ENCODE results near the gene SIAH3.
A peak's percentile ranks its signal among the peaks of the same experiment; 100 is the strongest.
"Not testable (repeated sequence)": the region's sequence is repeated elsewhere in the genome, so short reads cannot be mapped to it uniquely, and the experiment has no call there.

The SIAH3 gene

GRCh38 chr13:45851171-45851921 is at the start of gene SIAH3:
TSS of gene SIAH3 (minus strand) at chr13:45851753. CDS start at chr13:45851629, 124 bp downstream.
- no peak for DNase-seq

- no peak for DNase-seq
Observed at GRCh38 chr13:45899406-45899805, 47.9 kb upstream of the SIAH3 start.

- no peak for DNase-seq
Observed at GRCh38 chr13:45897562-45897961, 46.0 kb upstream of the SIAH3 start.

- no peak for DNase-seq
Observed at GRCh38 chr13:45896285-45896684, 44.7 kb upstream of the SIAH3 start.

DNA sequence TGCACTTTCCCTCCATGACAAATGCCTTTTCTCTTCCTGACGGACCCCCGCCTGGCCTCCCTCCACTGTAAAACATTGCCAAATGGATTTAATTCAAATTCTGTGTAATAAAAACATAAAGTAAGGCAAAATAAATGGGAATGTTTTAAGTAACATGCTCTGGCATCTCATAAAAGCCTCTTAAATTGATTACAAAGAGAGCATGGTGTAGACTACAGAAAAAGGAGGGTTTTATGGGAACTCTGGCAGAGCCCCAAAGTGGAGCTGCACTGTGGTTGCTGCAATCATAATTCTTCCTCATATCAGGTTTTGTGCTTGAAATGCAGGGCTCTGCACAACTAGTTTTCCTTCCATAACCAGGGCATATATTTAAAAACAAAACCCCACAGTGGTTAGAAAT is 44.3 kb upstream of the SIAH3 start:
- no peak for DNase-seq

DNA sequence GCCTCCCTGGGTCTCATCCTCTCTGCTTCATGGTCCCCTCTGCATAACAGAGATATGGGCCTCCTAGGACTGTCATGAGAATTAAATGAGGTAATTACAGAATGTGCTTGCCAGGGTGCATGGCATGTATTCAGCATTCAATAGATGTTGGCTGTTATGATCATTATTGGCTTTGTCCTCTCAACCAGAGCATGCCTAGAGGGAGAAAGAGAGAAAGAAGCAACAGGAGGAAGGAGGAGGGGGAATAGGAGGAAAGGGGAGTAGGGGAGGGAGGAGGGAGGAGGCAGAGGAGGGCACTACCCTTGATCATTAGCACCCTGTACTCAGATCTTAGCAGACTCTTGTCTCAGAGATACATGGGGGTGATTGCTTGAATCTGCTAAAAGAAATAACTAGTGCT is 41.0 kb upstream of the SIAH3 start:
- no peak for DNase-seq

GRCh38 chr13:45889590-45890243 is 38.2 kb upstream of the SIAH3 start:
- no peak for DNase-seq

- no peak for DNase-seq
Observed at GRCh38 chr13:45886466-45886865, 34.9 kb upstream of the SIAH3 start.

GRCh38 chr13:45885194-45885593 is 33.6 kb upstream of the SIAH3 start:
- no peak for DNase-seq

DNA sequence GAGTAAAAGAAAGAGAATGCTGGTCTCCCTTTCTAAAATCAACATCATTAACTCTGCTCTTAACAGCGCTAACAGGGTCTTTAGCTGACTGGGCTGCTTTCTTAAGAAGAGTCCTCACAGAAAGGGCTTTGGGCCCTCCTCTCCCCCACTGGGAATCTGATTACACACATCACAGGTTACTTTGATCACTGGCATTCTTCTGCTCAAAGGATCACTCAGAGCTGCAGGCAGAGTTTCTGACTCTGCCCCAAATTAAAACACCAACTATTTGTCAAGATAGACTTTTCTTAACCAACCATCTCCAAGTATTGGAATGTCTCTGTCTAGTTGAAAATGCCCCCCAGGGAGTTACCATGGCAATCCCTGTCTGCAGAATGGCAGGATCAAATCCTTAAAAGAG is 31.1 kb upstream of the SIAH3 start:
- DNase-seq: no peak

GRCh38 chr13:45881353-45881752 is 29.8 kb upstream of the SIAH3 start:
- no peak for DNase-seq

DNA sequence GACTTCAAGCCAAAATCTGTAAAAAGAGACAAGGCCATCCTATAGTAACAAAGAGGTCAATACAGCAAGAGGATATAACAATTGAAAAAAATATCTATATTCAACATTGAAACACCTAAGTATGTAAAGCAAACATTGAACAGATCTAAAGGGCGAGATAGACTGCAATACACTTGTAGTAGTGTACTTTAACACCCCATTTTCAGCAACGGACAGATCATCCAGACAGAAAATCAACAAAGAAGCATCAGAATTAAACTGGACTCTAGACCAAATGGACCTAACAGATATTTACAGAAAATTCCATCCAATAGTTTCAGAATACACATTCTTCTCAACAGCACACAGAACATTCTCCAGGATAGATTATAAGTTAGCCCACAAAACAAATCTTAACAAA is 28.7 kb upstream of the SIAH3 start:
- DNase-seq: no peak

DNA sequence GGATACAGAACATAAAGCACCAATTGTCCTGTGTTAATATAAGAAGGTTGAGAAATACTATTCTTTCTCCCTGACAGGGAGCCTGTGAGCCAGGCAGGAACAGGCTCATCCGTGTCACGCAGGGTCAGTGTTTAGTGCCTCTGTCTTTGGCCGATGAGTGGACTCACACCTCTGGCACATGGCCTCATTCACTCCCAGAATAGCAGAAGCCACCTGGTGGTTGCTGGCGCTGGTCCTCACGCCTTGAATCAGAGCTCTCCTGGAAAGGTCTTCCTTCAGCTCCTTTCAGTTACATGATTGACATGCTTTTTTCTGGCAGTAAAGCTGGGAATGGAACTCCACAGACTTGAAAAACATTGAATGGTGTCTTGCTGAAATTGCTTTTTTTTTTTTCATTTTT is 28.1 kb upstream of the SIAH3 start:
- no peak for DNase-seq

- no peak for DNase-seq
Observed at GRCh38 chr13:45878966-45879365, 27.4 kb upstream of the SIAH3 start.

DNA sequence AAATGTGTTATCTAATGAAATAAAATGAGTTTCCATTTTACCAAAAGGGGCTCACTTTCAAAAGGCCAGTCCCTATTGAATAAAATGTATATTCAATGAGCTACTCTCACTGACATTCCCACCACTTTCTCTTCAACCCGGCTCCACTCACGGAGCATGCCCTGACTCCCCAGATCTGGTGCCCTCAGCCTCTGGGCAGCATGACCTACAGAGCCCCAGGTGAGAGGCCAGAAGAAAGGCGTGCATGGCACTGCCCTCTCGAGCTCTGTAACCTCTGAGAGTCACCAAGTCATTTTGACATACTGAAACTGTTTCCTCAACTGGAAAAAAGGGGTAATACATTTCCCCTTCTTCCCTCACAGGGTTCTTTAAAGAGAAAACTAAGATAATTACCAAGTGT is 25.2 kb upstream of the SIAH3 start:
- no peak for DNase-seq

DNA sequence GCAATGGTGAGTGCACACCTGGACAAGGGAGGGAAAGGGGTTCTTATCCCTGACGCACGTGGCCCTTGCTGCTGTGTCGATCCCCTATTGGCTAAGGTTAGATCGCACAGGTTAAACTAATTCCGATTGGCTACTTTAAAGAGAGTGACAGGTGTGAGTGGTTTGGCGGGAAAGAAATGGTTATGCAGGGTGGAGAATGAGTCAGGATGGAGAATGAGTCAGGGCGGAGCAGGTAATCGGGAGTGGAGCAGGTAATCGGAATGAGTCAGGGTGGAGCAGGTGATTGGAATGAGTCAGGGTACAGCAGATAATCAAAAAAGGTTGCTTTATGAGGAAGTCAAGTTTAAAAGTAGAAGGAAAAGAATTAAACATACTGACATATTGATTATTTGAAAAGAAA is 24.4 kb upstream of the SIAH3 start:
- no peak for DNase-seq

- DNase-seq: peak; percentile 28
Observed at GRCh38 chr13:45873491-45874325, 22.2 kb upstream of the SIAH3 start.

DNA sequence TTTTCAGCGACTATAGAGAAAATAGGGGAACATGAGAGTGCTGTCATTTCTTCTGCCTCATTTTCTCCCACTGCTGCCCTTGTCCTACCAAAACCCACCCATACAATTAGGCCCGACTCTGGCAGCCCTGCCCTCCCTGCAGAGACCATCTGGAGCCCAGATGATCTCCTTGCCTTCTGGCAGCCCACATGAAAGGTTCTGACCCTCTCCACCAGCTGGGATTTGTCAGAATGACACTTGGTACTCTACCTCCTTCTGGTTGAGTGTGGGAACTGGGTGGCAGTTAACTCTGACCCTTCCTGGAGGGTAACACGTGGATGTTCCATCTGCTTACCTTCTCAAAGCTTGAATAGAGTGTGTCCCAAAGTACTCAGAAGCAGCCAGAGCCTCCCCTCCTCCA is 21.0 kb upstream of the SIAH3 start:
- no peak for DNase-seq

DNA sequence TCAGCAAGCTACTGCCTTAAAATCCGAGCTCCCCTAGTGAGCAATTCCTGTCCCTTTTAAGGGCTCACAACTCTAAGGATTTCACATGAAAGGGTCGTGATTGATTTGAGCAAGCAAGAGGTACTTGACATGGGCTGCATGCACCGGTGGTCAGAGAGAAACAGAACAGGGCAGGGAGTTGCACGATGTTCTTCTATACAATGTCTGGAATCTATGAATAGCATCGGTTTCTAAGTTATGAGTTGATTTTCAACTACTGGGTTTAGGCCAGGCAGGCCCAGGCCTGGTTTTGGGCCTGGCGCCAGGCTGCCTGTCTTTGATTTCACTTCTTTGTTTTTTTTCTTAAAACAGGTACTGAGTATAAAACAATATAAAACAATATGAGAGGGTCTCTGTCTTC is 19.6 kb upstream of the SIAH3 start:
- not testable (repeated sequence) for DNase-seq

DNA sequence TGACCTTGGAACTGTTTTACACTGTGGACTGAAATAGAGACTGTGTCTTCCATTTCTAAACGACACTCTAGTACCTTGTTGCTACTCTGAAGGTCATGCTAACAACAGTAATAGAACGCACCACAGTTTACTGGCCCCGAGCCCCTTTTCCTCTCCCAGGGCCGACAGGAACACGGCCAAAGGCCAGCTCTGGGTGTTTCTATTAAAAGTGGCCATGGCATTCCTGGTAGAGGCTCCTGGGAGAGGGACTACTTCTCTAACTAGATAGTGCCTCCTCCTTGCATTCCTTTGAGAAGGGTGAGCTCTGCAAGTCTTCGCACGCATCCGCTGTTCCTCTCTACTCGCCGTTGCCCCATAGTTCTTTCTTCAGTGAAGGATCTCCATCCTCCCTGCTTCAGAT is 18.7 kb upstream of the SIAH3 start:
- no peak for DNase-seq

DNA sequence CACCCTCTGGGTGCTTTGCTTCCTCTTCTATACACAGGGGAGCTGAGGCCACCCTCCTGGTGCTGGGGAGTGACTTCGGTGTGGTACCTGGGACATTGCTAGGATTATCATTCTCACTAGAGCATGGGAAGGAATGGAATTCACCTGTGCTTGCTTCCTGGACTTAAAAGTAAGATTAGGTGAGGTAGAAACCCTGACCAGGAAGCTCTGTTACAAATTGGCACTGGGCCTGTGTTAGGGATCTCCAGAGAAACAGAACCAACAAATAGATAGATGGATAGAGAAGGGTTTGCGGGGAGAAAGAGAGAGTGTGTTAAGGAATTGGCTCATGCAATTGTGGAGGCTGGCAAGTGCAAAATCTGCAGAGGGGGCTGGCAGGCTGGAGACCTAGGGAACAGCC is 13.9 kb upstream of the SIAH3 start:
- no peak for DNase-seq

DNA sequence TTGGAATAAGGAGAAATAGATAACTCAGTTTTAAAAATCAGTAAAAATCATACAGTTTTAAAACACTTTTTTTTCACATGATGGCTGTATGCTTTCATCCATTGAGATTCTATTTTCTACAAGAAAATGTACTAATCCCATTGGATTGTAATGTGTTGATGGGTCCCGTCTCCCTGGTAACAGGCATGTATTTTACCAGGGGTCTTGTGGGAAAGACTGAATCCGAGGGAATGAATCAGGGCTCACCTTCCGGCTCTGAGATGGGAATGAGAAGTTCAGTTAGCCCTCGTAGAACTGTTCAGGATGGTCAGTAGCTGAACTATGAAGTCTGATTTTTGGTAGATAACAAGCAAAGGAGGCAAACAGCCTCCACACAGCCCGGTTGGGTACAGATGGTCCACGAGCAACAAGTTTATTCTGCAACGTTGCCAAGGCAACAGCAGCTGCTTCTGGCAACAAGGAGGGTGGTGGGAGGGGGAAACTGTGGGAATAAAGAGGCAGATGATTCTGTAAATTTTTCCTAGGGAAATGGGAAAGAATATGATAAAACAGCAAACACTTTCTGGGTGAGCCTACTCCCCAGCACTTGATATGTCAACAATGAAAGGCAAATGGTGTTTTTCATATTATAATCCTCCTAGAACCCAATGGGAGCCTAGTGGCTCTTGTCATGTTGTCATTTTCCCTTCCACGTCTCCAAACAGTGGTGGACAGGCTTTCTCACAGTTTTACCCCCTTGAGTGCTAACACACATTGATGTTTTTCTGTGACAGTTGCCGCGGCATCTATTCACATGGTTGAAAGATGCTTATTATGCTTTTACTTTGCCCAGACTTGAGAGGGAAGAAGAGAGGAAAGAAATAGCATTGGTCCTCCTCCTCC is 12.4 kb upstream of the SIAH3 start:
- no peak for DNase-seq

DNA sequence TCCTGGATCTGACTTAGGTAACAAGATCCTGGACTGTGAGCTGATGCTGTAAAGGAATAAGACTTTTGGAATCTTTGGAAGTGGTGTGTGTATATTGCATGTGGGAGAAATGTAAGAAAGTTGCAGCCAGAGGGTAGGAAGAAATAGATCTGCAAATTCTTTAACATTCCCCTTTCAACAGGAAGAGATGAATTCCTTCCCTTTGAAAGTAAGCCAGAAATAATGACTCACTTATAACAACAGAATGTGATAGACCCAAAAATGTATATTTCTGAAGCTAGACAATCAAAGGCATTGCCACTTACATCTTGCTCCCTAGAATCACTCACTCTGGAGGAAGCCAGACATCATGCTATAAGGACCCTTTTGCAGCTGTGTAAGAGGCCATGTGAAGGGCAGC is 9.8 kb upstream of the SIAH3 start:
- DNase-seq: no peak

All from NCI-H226 (cell line).